Upper lobe of right lung (tissue), 1 donor: ENCODE measurements around the gene PPARD. TPM values are rescaled to one million over a fixed set of nuclear protein-coding genes. Genes with fewer than 3 reads are reported as not detected.

ENCODE experiments used
- ATAC-seq: fragments of 200-7000 bp; cut with Tn5 transposase; one replicate; pipeline ENCODE4 v1.9.1; 2020; ENCODE audit warnings: mild to moderate bottlenecking, moderate library complexity
- DNase-seq: peaks from one replicate; pipeline ENCODE4 v3.0.0-alpha.2; 2020
- H3K27ac ChIP-seq: fragments of 200-600 bp; one replicate; pipeline ENCODE4 v1.8.0; 2022
- H3K27me3 ChIP-seq: fragments of 200-600 bp; one replicate; pipeline ENCODE4 v1.8.0; 2022; ENCODE audit warnings: mild to moderate bottlenecking
- H3K36me3 ChIP-seq: fragments of 200-600 bp; one replicate; pipeline ENCODE4 v1.8.0; 2022
- H3K4me1 ChIP-seq: fragments of 200-600 bp; one replicate; pipeline ENCODE4 v1.8.0; 2022
- H3K4me3 ChIP-seq: fragments of 200-600 bp; one replicate; pipeline ENCODE4 v1.8.0; 2022; ENCODE audit warnings: mild to moderate bottlenecking
- H3K9me3 ChIP-seq: fragments of 200-600 bp; one replicate; pipeline ENCODE4 v1.8.0; 2022
- CTCF ChIP-seq: fragments of 200-600 bp; IDR thresholded peaks from one replicate; pipeline ENCODE4 v1.8.0; 2022; ENCODE audit warnings: antibody characterized with exemption
- intact Hi-C: fragments of 100-400 bp; cut with DNase I; formaldehyde crosslinking; loops from one replicate; pipeline ENCODE4 v1.11.0; 2022
- total RNA-seq: library from RNA; stranded (reverse); fragmentation: NEBNext Ultra II Directional; extraction: Animal tissue kit (Norgen Biotek cat#: 25700); gene quantifications from one replicate; pipeline ENCODE4 v1.2.1, GENCODE V29; 2021
- donor health status: DM: no; HTN: yes; CAD: no; lungs with severe emphysema.

Gene PPARD
- total RNA-seq, 1 donor from 2014 or later = 31.6 TPM

GRCh38 chr6:35400111-35400510 is 57.8 kb downstream of the PPARD start:
- intact Hi-C loops = no loop called here
- no peaks in the 10 kb centered on the region for H3K27me3 ChIP-seq
- no peak overlapping the region for H3K27ac ChIP-seq
- H3K36me3 ChIP-seq = no peaks in the 10 kb centered on the region
- H3K4me1 ChIP-seq = peaks cover 7% of the 10 kb centered on the region
- DNase-seq = no peak
- no peak for TF ChIP-seq CTCF
- H3K9me3 ChIP-seq = no peaks in the 10 kb centered on the region
- ATAC-seq = no peak
- no peak overlapping the region for H3K4me3 ChIP-seq

GRCh38 chr6:35400901-35401311 is 58.5 kb downstream of the PPARD start:
- DNase-seq (no peak), ATAC-seq (peak; percentile 20)
- no peak overlapping the region for H3K4me3 ChIP-seq
- H3K27me3 ChIP-seq = no peaks in the 10 kb centered on the region
- no peak for TF ChIP-seq CTCF
- no peak overlapping the region for H3K27ac ChIP-seq
- H3K9me3 ChIP-seq = no peaks in the 10 kb centered on the region
- no peaks in the 10 kb centered on the region for H3K36me3 ChIP-seq
- intact Hi-C loops = no loop called here
- peaks cover 7% of the 10 kb centered on the region for H3K4me1 ChIP-seq

GRCh38 chr6:35401514-35401913 is 59.2 kb downstream of the PPARD start:
- Histone ChIP-seq H3K27ac (no peak overlapping the region), H3K27me3 (no peaks in the 10 kb centered on the region), H3K4me1 (peaks cover 7% of the 10 kb centered on the region), H3K36me3 (no peaks in the 10 kb centered on the region), H3K4me3 (no peak overlapping the region), H3K9me3 (no peaks in the 10 kb centered on the region)
- ATAC-seq (peak; percentile 86), DNase-seq (peak; percentile 79)
- intact Hi-C loops = no loop called here
- no peak for TF ChIP-seq CTCF

- H3K4me1 ChIP-seq = peaks cover 7% of the 10 kb centered on the region
- no peaks in the 10 kb centered on the region for H3K36me3 ChIP-seq
- H3K27me3 ChIP-seq = no peaks in the 10 kb centered on the region
- no peak overlapping the region for H3K27ac ChIP-seq
- intact Hi-C loops = no loop called here
- H3K9me3 ChIP-seq = no peaks in the 10 kb centered on the region
- no peak overlapping the region for H3K4me3 ChIP-seq
- ATAC-seq (peak; percentile 73), DNase-seq (peak; percentile 75)
- no peak for TF ChIP-seq CTCF
These were observed 59.9 kb downstream of the PPARD start for GRCh38 chr6:35402136-35402855.

GRCh38 chr6:35402856-35403191 is 60.5 kb downstream of the PPARD start:
- intact Hi-C loops = no loop called here
- peaks cover 7% of the 10 kb centered on the region for H3K4me1 ChIP-seq
- no peaks in the 10 kb centered on the region for H3K27me3 ChIP-seq
- no peak overlapping the region for H3K4me3 ChIP-seq
- ATAC-seq (no peak), DNase-seq (no peak)
- no peak for TF ChIP-seq CTCF
- H3K36me3 ChIP-seq = no peaks in the 10 kb centered on the region
- H3K9me3 ChIP-seq = no peaks in the 10 kb centered on the region
- no peak overlapping the region for H3K27ac ChIP-seq
